Heart left ventricle (tissue), 16 donors: Measurements from ENCODE around the gene BCL2. TPM values are rescaled to one million over a fixed set of nuclear protein-coding genes. Genes with fewer than 3 reads are reported as not detected.

Experiments
- ATAC-seq, 4 donors: fragments of 200-7000 bp; cut with Tn5 transposase; one replicate each; pipeline ENCODE4 v1.9.1; 2020 to 2022; ENCODE audit warnings: moderate library complexity in 4 of 4, mild to moderate bottlenecking in 3 of 4, moderate number of reproducible peaks in 1 of 4
- DNase-seq, 5 donors: peaks; one replicate each; pipeline ENCODE4 v3.0.0-alpha.2; 2020
- H3K27ac ChIP-seq, 12 donors: fragments of 200-600 bp; sonication (generic) in 4 of 12; one replicate each; pipeline versions ENCODE4 v1.5.0 to v1.8.0; 2016 to 2022; ENCODE audit warnings: mild to moderate bottlenecking in 2 of 12
- H3K27me3 ChIP-seq, 9 donors: fragments of 200-600 bp; sonication (generic) in 2 of 9; one replicate each; pipeline versions ENCODE4 v1.5.1 to v1.8.0; 2016 to 2022; ENCODE audit warnings: mild to moderate bottlenecking in 3 of 9
- H3K36me3 ChIP-seq, 9 donors: fragments of 200-600 bp; sonication (generic) in 2 of 9; one replicate each; pipeline versions ENCODE4 v1.5.0 to v1.8.0; 2018 to 2022; ENCODE audit warnings: mild to moderate bottlenecking in 2 of 9
- H3K4me1 ChIP-seq, 12 donors: fragments of 200-600 bp; sonication (generic) in 4 of 12; one replicate each; pipeline versions ENCODE4 v1.5.0 to v1.8.0; 2016 to 2022; ENCODE audit warnings: mild to moderate bottlenecking in 3 of 12
- H3K4me3 ChIP-seq, 12 donors: fragments of 200-600 bp; sonication (generic) in 4 of 12; one replicate each; pipeline versions ENCODE4 v1.5.0 to v1.8.0; 2017 to 2022; ENCODE audit warnings: mild to moderate bottlenecking in 9 of 12, moderate library complexity in 4 of 12
- H3K9me3 ChIP-seq, 12 donors: fragments of 200-600 bp; sonication (generic) in 4 of 12; one replicate each; pipeline versions ENCODE4 v1.5.0 to v1.8.0; 2016 to 2022; ENCODE audit warnings: mild to moderate bottlenecking in 1 of 12
- CTCF ChIP-seq, 12 donors: fragments of 200-600 bp; sonication (generic) in 4 of 12; IDR thresholded peaks; one replicate each; pipeline versions ENCODE4 v1.5.0 to v1.8.0; 2018 to 2022; ENCODE audit warnings: antibody characterized with exemption in 12 of 12, mild to moderate bottlenecking in 5 of 12
- POLR2A ChIP-seq, 2 donors: fragments of 450-650 bp; IDR thresholded peaks; one replicate each; pipeline ENCODE4 v1.6.1; 2017; ENCODE audit warnings: antibody characterized with exemption in 2 of 2, mild to moderate bottlenecking in 2 of 2, moderate library complexity in 2 of 2
- WGBS, 4 donors: extraction: QIAGEN DNeasy Blood & Tissue Kit in 2 of 4; methylation state at CpG; one replicate each; pipeline versions ENCODE4 v1.1.5 to v1.1.7; 2013 to 2018; 5-methylcytosine and 5-hydroxymethylcytosine counted together
- intact Hi-C, 10 donors: fragments of 100-400 bp; cut with DNase I; formaldehyde crosslinking; loops; one replicate each; pipeline versions ENCODE4 v1.11.1 to v1.14.2; 2022
- polyA plus RNA-seq, 2 donors: library from polyadenylated mRNA; stranded (reverse); fragments of 200-250 nt; gene quantifications; one replicate each; pipeline ENCODE4 v1.2.3, GENCODE V29; 2013
- total RNA-seq, 9 donors: library from RNA; depleted of rRNA in 2 of 9; stranded (reverse); fragments of >200 nt in 2 of 9; fragmentation: NEBNext Ultra II Directional in 3 of 9; extraction: Animal tissue kit (Norgen Biotek cat#: 25700) in 3 of 9; gene quantifications; one replicate each; pipeline versions ENCODE4 v1.1.0 to v1.2.4, GENCODE V29; 2016 to 2023
- donor health status: ischemic (EF 13 %, LVEDD 7.1; RV severe dilation, severe dysfunction).
- donor health status: healthy with polysubstance abuse.
- donor health status: DM: no; HTN: yes; CAD: no.
- donor health status: DM: no; HTN: no; CAD: no.
- donor health status: ischemic (EF 25% LVEDD 6.9; RV normal size, moderate dysfunction).
- donor health status: ischemic (EF 25% LVEDD 5.7; RV mildly dilated, moderate dysfunction).
- donor health status: healthy.
- donor health status: DM: yes; HTN: yes; CAD: no.
- donor health status: ischemic (EF 35%, LVEDD 5.7; RV mildly dilated, moderate dysfunction).
- donor health status: nonischemic (EF 11% LVEDD 7.7; RV severe dilation, severe dysfunction).
- donor health status: DM: yes; HTN: yes; CAD: no.
- donor health status: PGD.
- donor health status: ischemic (EF 29% LVEDD 5.4; RV normal size, mild dysfunction).
- donor health status: nonischemic (EF 23%, LVEDD 6.1; RV moderate dilation, normal function).

BCL2 gene
- total and polyA plus RNA-seq, 11 donors, result 2.9 to 24.2 (median 8.9) TPM

GRCh38 chr18:63266888-63267790 is 52.4 kb downstream of the BCL2 start:
- no peak overlapping the region for H3K27ac ChIP-seq
- H3K36me3 ChIP-seq, result no peaks in the 10 kb centered on the region
- 80 to 88% (median 84%) methylated on average over 8 of the region's 8 CpGs for WGBS, 4 donors
- H3K4me1 ChIP-seq, result peaks cover 0 to 40% (median 14%) of the 10 kb centered on the region in 12 donors
- no peak for TF ChIP-seq CTCF (IDR thresholded peaks at IDR 0.05)
- H3K27me3 ChIP-seq, result no peaks in the 10 kb centered on the region
- DNase-seq (no peak), ATAC-seq (no peak)
- H3K9me3 ChIP-seq, result no peaks in the 10 kb centered on the region
- no peak overlapping the region for H3K4me3 ChIP-seq
- intact Hi-C loops, result loop anchor here in 1 of 10 donors (10.0 kb wide), 1 partner anchor 48 kb away; the partner anchor contains the start of gene BCL2

GRCh38 chr18:63265326-63265725 is 54.2 kb downstream of the BCL2 start:
- ATAC-seq (no peak), DNase-seq (no peak)
- Histone ChIP-seq H3K9me3 (no peaks in the 10 kb centered on the region), H3K4me3 (no peak overlapping the region), H3K27ac (no peak overlapping the region), H3K4me1 (peaks cover 0 to 31% (median 10%) of the 10 kb centered on the region in 12 donors), H3K27me3 (no peaks in the 10 kb centered on the region), H3K36me3 (no peaks in the 10 kb centered on the region)
- intact Hi-C loops, result loop anchor here in 1 of 10 donors (10.0 kb wide), 1 partner anchor 49 kb away; the partner anchor contains the start of gene BCL2
- TF ChIP-seq POLR2A (IDR thresholded peaks at IDR 0.05) (no peak), CTCF (IDR thresholded peaks at IDR 0.05) (no peak)
- WGBS, 4 donors, result 85 to 92% (median 89%) methylated on average over 3 of the region's 3 CpGs

GRCh38 chr18:63264871-63265270 is 54.7 kb downstream of the BCL2 start:
- WGBS, 4 donors, result 91 to 94% (median 93%) methylated on average over 8 to 9 of the region's 9 CpGs
- Histone ChIP-seq H3K4me1 (peaks cover 0 to 31% (median 10%) of the 10 kb centered on the region in 12 donors), H3K36me3 (no peaks in the 10 kb centered on the region), H3K27ac (no peak overlapping the region), H3K4me3 (no peak overlapping the region), H3K9me3 (no peaks in the 10 kb centered on the region), H3K27me3 (no peaks in the 10 kb centered on the region)
- intact Hi-C loops, result loop anchor here in 4 of 10 donors (5.0 to 10.0 kb wide), 4 partner anchors 50 to 243 kb away; partner anchors contain the start of gene BCL2 (in 3 of the 4)
- TF ChIP-seq CTCF (IDR thresholded peaks at IDR 0.05) (no peak), POLR2A (IDR thresholded peaks at IDR 0.05) (no peak)
- DNase-seq (peak in 1 of 5 donors; percentile 32), ATAC-seq (no peak)

GRCh38 chr18:63263444-63263843 is 56.1 kb downstream of the BCL2 start:
- intact Hi-C loops, result loop anchor here in 4 of 10 donors (2.0 to 10.0 kb wide), 5 partner anchors 51 to 241 kb away; partner anchors contain the start of gene BCL2 (in 3 of the 4)
- 84 to 91% (median 87%) methylated on average over 2 of the region's 2 CpGs for WGBS, 4 donors

More at GRCh38 chr18:63263444-63263843, 56.1 kb downstream of the BCL2 start:
- TF ChIP-seq CTCF (IDR thresholded peaks at IDR 0.05) (no peak), POLR2A (IDR thresholded peaks at IDR 0.05) (no peak)
- peak overlapping the region in 7 of 12 donors; percentile 25 to 74 (median 64) for H3K27ac ChIP-seq
- peaks cover 0 to 29% (median 10%) of the 10 kb centered on the region in 12 donors for H3K4me1 ChIP-seq
- H3K27me3 ChIP-seq, result no peaks in the 10 kb centered on the region
- ATAC-seq (peak in 1 of 4 donors; percentile 30), DNase-seq (no peak)
- H3K9me3 ChIP-seq, result no peaks in the 10 kb centered on the region
- no peak overlapping the region for H3K4me3 ChIP-seq
- H3K36me3 ChIP-seq, result no peaks in the 10 kb centered on the region
